HG02943 (cell line): ENCODE results near the gene IGFBP4.

Experiments
- ATAC-seq: cut with Tn5 transposase; IDR thresholded peaks from one replicate; pipeline ENCODE4 v1.9.1; 2021; ENCODE audit warnings: mild to moderate bottlenecking, low read depth, moderate library complexity; ENCODE audit not compliant: unreplicated experiment

IGFBP4 gene

DNA sequence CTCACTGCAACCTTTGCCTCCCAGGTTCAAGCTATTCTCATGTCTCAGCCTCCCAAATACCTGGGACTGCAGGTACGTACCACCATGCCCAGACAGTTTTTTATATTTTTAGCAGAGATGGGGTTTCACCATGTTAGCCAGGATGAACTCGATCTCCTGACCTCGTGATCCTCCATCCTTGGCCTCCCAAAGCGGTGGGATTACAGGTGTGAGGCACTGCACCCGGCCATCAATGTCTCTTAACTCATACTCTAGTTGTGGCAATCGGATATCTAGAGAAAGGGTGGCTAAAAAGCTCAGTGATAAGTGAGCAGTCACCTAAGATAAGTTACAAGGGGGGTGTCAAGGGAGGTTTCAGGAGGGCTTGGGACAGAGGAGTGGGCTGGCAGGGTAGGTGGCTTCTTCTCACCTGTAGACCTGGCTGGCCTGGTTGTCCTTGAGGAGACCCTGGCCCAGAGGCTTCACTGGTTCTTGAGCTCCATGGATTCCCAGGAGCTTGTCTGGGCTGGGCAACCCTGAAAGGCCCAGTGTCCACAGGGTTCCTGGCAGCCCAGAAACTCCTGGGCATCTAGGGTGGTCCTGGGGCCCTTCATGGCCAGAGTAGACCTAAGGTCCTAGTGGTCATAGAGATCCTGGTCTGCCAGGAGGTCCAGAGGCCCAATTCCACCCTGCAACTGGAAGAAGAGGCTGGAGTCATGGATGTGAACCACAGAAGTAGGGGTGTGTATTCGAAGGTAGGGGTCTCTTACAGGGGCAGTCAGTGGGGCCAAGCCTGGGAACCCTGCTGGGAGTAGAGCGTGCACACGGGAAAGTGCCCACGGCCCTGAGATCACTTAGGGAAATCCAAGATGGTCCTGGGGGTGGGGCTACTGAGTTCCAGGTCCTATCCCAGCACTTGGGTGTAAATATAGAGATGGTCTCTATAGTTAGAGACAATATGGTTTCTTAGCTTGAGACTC, 12.7 kb upstream of the IGFBP4 start:
- no peak for ATAC-seq

DNA sequence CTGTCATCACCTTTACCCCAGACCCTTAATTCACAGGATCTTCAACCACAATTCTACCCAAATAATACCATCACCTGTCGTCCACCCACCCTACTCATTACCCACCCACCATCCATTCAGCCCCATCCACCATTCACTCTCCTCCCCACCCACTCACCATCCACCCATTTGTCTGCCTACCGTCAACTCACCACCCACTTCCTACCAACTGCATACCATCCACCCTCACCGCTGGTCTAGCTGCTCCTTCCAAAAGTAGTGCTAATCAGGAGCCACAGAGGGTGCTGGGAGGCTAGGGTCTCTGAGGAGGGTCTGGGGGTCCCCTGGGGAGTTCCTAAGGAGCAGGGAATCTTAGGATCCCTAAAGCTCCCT, 12.0 kb upstream of the IGFBP4 start:
- no peak for ATAC-seq

- no peak for ATAC-seq
These were observed 10.3 kb upstream of the IGFBP4 start for GRCh38 chr17:40432864-40433528.

GRCh38 chr17:40433551-40434415, 9.5 kb upstream of the IGFBP4 start:
- no peak for ATAC-seq

GRCh38 chr17:40436636-40437035, 6.6 kb upstream of the IGFBP4 start:
- ATAC-seq: no peak

- ATAC-seq: no peak
These were observed 6.0 kb upstream of the IGFBP4 start for GRCh38 chr17:40437095-40437732.

GRCh38 chr17:40440166-40440565, 3.1 kb upstream of the IGFBP4 start:
- ATAC-seq: no peak

DNA sequence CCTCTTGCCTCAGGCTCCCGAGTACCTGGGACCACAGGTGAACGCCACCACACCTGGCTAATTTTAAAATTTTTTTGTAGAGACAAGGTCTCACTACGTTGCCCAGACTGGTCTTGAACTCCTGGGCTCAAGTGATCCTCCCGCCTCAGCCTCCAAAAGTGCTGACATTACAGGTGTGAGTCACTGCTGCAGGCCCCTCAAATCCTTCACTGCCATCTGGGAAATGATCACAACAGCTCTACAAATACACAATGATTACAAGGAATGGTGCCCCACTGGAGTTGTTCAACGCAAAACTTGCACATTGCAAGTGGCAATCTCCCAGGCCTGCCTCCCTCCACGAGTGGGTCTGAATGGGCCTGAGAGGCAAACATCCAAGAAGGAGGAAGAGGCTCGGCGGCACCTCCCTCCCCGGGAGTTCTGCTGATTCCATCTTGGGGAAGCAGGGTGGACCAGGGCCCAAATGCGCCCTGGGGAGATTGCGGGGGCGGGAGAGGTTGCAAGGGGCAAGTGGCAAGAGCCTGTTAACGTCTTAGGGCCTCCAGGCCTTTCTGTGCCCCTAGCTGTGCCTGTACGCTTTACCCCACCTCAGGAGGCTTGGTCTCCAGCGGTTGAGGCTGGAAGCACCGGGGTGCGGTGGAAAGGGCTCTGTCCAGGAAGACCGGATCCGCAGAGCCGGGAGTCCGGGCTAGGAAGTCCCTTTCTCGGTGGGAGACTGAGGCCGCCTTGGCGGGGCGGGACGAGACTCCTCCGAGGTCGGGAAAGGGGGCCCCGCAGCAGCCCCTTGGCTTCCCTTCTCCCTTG, 656 bp upstream of the IGFBP4 start:
- no peak for ATAC-seq

GRCh38 chr17:40443988-40444899, 994 bp downstream of the IGFBP4 start:
- ATAC-seq: no peak

- no peak for ATAC-seq
These were observed 2.7 kb downstream of the IGFBP4 start for GRCh38 chr17:40445751-40446468.

DNA sequence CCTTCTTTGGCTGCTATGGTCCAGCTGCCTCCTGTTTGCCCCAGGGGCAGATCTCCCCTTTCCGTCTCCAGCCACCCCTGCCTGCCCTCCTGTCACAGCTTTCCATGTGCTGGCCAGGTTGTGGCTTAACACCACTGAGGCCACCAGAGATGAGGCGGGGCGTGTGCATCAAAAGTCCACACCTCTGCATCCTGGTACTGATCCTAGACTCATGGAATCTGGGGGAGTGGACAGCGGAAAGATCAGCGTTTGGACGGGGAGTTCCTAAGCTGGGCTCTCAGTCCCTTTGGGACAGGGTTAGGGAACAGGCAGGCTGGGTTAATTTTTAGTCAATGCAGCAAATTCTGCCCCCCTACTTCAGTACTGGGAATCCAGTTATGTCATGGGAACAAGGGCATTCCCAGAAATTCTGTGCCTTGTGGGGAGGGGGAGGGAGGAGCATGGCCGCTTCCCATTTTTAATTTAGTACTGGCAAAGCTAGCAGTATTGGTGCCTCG, 3.9 kb downstream of the IGFBP4 start:
- ATAC-seq: no peak

DNA sequence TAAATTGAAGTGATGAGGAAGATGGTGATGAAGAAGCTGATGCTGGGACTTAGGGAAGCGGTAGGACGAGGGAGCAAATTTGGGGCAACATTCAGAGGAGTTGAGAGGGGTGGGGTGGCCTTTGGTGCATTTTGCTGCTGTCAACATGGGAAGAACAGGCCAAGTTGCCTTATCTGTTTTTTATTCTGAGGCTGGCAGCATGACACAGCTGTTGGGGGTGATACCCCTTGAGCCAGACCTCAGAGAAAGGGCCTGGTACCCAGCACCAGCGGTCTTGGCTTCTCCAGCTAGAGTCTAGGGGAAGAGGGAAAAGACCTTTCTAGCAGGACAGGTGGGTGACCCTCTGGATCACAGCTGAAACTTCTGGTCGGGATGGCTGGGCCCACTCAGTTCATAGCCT, 4.6 kb downstream of the IGFBP4 start:
- ATAC-seq: no peak

GRCh38 chr17:40448213-40448638, 5.0 kb downstream of the IGFBP4 start:
- ATAC-seq: no peak

DNA sequence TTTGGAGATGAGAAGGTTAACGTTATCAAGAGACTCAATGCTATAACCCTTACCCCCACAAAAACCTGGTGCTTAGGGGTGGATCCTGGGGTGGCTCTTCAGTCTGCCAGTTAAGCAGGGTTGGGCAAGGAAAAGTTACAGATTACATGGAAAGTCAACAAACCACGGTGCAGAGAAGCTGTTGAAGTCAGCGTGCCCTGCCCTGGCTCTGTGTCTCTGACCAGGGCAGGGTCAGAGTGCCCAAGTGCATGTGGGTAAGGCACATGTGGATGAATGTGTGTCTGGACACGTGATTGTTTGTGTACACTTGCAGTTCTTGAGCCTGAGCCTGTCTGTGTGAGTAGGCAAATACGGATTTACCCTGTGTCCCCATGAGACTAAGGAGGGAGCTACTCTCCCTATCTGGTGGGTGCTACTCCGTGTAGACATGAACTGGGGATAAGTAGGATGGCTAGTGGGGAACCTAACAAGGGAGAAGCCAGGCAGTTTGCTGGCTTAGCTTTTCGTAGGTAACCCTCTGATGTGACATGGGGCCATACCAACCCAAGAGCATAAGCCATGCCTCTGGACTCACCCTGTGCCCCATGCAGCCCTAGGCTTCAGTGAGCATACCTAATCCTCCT, 5.5 kb downstream of the IGFBP4 start:
- ATAC-seq: no peak

DNA sequence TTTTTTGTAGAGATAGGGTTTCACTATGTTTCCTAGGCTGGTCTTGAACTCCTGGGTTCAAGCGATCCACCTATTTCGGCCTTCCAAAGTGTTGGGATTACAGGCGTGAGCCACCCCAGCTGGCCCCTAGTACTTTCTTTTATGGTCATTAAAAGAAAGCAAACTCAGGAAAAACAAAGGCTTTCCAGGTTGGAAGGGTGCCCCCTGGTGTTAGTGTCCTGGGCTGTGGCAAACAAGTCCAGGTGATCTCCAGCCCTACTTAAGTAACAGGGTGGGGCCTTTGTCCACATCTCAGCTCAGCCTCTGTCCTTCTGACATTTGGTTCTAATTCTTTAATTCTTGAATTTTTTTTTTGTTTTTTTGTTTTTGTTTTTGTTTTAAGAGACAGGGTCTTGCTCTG, 6.9 kb downstream of the IGFBP4 start:
- ATAC-seq: no peak

- no peak for ATAC-seq
These were observed 8.2 kb downstream of the IGFBP4 start for GRCh38 chr17:40451420-40451819.

DNA sequence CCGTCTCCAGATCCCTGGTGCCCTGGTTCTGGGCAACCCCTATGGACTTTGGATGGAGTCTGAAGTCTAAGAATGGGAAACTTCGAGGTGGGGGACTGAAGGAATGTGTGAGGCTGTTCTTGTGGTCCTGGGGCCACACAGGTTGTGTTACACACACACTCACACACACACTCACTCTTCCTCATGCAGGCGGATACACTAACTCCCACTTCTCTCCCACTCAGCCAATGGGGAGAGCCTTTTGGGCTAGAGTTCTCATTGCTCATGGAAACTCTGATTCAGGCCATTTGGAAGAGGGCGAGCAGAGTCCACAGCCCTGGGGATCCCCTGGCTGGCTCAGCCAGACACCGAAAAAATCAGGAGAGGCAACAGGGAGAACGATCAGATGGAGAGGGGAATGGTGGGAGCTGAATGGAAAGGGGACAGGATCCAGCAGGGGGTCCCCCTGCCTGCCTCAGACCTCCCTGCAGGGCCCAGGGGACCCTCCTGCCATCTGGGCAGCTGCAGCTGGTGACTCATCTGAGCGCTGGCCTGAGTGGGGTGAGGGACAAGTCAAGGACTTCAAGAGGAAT, 9.1 kb downstream of the IGFBP4 start:
- ATAC-seq: no peak
